NCI-H226 (cell line): Measurements from ENCODE around the gene SHC1.

Experiments used
- DNase-seq: peaks from one replicate; pipeline ENCODE4 v3.0.0-alpha.2; 2015

The SHC1 gene

DNA sequence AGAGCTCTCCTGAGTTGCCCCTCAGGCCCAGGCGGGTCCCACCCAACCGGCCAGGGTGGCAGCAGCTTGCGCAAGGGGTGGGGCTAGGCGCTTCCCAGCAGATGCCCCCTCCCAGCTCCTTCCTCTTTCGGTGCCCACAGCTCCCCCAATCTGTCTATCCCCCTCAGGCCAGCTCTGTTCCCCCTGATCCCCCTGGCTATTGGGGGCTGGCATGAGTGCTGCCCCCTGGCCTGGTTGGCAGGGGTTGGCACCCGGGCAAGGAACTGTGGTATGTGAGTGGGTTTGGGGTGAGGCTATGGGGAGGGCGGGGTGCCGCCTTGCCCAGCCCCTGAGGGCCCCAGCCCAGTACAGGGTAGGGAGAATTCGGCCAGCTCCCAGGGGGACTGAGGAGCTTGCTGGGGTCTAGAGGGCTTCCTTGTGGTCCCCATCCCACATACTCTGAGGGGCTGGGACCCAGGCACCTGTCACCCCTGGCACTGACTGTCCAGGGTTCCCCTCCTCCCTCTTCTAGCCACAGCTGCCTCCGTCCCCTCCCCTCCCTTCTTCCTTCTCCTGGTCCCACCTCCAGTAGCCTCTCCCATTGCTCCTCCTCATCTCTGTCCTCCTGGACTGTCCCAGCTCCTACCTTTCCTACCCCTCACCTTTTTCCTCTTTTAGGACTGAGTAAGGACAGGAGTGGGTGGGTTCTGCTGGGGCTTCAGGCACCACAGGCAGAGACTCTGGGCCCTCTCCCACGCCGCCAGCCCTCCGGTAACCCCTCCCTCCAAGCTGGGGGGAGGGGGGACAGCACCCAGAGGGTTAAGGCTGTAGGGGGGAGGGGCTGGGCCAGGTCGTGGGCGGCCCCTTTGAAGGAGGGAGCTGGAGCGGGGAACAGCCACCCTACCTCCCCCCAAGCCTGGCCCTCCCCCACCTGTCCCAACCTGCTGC, 37.7 kb upstream of the SHC1 start:
- no peak for DNase-seq

GRCh38 chr1:155007251-155007828, 36.8 kb upstream of the SHC1 start:
- no peak for DNase-seq

DNA sequence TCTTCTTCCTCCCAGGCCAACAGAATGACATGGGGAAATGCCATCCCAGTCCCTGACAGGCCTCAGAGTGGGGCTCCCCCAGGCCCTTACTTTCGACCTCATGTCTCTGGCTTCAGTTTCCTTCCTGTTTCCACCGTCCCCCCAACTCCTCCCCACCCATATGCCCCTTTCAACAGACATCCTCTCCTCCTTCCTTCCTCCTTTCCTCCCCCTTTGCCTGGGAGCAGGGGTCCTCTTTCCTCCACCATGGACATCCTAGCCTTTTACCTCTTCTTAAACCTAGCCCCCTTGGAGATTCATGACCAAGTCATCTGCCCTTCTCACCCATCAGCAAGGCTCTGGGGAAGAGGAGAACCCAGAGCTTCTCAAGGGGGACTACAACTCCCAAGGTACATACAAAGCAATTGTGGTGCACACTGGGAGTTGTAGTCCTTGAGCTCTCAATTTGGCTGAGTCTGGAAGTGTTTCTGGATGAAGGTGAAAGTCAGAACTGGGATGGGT, 36.1 kb upstream of the SHC1 start:
- DNase-seq: no peak

DNA sequence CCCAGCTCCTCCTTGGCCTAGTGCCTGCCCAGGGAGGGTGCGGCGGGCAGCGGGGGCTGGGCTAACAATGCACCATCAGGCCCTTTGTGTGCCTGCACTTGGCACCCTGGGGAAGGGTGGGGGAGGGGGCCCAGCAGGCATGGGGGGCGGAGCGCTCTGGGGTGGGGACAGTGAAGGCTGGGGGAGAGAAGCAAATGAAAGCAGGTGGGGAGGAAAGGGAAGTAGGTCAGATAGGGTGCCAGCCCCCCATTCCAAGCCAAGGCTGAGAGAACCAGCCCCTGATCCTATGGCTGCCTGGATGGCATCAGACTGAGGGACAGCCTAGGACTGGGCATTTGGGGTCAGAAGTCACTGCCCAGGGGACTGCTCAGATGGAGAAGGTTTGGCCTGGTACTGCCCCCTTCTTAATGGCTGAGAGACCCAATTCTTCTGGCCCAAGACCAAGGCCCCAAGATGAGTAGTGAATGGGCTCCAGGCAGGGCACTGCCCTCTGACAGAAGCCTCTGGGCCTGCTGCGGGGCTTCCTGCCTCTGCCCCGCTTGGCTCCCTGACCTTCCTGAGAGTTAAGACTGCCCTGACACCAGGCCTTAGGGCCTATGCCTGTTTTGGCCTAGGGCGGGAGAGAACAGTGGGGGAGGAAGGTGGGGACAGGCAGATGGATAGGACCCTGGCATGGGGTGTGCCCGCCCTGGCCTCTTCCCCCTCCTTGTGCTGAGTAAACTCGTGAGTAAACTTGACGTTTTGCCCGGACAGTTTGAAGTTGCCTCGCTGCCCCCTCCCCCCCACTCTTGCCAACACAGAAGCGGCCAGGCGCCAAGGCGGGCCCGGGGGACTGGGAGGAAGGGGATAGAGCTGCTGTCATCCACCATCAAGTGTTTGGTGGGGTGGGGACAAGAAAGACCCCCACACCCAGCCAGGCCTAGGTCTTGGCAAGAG, 34.8 kb upstream of the SHC1 start:
- no peak for DNase-seq

DNA sequence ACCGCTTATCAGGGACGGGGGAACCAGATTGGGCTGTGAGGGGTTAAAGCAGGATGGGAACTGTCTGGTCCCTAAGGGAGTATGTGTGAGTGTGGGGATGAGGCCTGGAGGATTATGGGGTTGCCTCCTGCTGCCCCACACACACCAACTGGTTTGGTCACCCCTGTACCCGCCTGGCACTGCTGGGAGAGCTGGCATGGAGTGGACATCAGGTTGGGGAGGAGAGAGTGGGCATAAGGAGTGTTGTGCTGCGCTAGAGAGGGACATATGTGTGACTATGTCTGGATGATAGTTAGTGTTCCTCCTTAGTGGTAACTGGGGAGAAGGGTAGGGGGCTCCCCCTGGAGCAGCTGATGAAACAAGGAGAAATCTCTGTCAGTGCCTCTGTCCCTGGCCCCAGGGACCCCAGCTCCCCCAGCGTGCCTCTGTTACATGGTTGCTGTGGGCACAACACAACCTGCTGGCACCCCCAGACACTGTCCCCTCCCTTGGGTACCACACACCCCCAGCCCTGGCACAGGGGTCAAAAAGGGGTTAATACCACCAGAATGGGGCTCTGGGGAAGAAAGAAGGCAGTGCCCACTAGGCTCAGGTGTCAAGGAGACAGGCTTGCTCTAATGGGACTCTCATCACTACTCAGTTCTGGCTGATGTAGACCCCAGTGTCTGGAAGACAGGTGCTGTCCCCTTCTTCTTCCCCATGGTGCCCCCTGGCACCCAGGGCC, 34.0 kb upstream of the SHC1 start:
- DNase-seq: no peak

DNA sequence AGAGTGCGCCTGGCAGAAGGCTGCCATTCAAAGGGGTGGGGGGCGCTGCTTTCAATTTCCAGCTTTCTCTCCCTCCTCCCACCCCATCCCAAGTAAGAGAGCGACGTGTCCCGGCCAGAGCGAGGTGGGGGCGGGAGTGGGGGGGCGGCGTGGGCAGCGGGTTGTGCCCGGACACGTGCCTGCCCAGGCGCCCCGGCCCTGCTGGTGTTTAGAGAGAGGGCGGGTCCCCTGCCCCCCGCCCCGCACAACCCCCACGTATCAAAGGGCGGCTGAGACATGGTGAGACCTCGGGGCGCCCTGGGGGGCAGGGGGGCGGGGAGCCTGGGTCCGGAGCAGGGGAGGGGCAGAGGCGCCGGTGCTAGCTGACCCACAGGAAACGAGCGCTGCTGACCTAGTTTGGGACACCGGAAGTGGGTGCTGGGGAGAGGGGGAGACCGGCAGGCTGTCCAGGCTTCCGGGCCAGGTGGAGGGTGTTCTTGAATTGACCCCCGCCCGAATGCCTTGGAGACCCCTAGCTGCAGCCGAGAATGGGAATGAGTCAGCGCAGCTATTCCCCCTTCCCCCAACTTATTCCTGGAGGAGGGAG, 33.3 kb upstream of the SHC1 start:
- DNase-seq: peak; percentile 73

DNA sequence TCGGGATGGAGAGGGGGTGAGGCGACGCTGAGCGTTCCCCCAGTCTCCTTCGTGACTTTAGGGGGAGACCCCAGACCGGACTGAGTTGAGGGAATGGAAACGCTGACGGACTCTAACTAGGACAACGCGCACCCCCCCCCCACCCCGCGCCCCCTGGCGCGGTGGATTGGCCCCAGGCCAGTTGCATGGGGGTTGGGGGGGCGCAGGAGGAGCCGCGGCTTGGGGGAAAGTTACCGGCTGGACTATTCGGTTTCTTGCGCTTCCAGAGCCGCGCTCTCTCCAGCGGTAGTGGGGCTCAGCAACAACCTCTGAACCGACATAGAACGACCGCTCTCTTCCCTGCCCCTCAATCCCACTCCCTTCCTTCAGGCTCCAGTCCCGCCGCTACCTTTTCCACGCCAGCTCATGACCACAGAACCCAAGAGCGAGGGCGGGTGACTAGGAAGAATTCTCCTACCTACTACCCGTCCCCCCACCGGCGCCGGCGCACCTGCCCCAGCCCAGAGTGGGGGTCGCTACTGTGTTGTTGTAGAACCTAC, 32.7 kb upstream of the SHC1 start:
- no peak for DNase-seq

- no peak for DNase-seq
Measured at GRCh38 chr1:155002464-155003226, 32.1 kb upstream of the SHC1 start, which contains the start of gene ZBTB7B. Gene ZBTB7B, plus strand, starts transcription at chr1:155002802. Its CDS starts 11,859 bp downstream, at chr1:155014661.

DNA sequence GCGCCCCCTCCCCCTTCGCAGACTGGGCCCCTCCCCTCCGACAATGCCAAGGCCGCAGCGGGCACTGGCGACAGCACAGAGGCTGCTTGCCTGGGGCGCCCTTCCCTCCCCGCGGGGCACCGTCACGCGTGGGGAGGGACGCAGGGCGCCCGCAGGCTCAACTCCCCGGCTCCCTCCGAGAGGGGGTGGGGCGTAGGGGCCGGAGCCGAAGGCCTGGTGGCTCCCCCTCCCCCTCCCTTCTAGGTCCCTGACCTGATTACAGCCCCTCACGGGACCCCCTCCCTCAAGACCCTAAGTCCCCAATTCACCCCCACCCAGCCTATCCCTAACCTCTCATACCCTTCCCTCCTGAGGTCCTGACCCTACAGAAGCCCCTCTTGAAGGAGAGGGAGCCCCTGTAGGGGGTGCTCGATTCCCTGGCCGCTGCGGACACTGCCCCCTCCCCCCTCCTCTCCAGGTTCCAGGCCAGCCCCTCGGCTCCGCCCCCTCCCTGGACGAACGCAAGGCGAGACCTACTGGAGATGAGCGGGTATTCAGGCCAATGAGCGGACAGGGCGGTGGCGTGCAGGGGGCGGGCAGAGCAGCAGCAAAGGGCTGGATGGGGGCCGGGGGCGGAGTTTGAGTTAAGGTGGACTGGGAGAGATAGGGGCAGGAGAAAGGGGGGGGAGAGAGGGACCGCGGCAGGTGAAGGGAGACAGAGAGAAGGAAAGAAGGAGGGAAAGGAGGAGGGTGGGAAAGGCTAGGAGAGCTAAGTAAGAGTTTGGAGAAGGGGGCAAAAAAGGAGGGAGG, 31.3 kb upstream of the SHC1 start:
- DNase-seq: peak; percentile 98

DNA sequence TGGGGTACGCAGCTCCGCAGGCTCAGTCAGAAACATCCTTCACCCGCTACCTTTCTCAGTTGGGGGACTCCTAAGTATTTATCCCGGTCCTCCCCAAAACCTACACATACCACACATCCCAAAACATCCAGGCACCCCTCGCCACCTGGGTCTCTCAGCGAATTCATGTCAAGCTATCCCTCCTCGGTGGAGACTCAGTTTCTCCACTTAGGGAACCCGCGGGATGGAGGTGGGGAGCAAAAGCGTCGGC, 30.8 kb upstream of the SHC1 start:
- DNase-seq: no peak

DNA sequence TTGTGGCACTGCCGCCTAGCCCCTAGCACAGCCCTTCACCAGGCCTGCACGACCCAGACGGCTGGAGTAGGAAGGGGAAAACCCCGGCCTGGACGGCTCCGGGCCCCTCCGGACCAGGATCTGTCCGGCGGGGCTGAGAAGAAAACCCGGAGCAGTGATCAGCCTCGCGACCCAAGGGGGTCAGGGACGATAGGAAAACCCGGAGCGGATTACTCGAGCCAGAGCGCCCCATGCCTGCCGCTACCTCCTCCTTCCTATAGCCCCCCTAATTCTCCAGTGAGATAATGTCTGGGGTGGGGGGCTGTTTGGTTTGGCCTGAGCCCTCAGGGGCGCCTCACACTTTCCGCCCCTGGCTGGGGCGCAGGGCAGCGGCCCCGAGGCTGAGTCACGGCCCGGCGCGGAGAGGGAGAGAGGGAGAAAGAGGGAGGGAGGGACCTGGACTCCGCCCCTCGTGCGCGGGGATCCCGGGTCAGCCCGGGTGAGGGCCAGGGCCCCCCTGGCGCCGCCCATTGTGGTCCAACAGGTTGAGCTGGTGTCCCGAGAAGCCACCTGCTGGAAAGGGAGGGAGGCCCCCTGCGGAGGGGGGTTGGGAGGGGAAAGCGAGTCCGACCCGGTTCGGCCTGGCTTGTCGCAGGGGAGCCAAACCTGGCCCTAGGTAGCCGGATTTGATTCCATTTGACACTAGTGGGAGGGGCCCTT, 30.3 kb upstream of the SHC1 start:
- DNase-seq: peak; percentile 92

GRCh38 chr1:155000411-155000725, 29.8 kb upstream of the SHC1 start:
- no peak for DNase-seq

DNA sequence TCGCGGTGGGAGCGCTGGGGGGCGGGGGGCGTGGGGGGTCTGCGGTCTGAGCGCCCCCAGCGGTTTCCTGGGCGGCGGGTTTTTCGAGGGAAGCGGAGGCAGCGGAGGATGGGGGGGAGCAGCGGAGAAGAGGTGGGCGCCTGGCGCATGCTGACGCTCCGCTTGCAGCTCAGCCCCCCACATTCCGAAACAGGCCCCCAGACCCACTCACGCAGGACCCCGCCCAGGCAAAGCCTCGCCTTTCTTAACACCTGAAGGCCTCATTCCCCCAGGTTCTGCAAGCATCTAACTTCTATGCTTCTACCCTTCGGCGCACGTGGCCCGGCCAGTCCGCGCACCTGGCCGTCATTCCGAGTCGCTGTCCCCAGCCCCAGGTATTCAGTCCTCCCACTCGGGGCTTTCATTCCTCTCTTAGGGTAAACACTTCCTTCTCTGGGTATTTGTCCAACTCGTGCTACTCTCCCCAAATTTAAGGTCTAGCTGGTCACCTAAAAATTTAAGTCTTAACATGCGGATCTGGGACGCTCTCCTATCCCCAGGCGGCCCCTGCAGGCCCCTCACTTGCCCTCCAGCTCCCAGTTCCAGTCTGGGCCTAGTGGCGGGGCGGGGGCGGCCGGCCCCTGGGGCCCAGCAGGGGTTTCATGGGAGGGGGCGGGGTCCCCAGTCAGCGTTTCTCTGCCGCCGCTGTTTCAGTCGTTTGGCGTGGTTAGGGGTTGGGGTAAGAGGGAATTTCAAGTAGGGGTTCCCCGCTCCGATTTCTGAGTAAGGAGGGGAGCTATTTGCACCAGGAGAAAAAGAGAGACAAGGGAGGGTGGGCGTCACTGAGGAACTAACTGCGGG, 29.2 kb upstream of the SHC1 start:
- no peak for DNase-seq

DNA sequence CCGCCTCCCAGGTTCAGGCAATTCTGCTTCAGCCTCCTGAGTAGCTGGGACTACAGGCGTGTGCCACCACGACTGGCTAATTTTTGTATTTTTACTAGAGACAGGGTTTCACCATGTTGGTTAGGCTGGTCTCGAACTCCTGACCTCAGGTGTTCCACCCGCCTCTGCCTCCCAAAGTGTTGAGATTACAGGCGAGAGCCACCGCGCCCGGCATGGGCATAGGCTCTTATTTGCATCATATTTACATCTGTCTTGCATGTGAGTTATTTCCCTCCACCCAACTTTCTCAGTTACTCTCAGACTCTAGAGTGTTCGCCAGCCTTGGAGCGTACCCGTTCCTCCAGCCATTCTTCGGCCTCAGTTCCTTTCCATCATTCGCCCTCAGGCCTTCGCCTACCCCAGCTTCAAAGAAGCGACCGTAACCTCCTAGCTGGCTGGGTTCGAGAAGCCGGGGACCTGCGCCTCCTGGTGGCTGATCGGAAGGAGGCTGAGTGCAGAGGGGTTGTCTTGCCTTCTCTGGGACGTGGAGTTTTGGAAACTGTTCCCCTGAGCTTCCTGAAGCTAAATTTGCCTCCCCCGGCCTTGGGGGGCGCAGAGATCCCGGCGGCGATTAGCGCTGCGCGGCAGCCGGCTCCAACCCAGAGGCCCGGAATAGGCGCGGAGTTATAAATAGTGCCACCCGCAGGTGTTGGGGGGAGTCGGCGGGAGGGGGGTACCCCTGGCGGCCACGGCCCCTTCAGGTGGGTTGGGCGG, 28.4 kb upstream of the SHC1 start:
- peak; percentile 39 for DNase-seq

- DNase-seq: no peak
Measured at GRCh38 chr1:154998201-154998780, 27.7 kb upstream of the SHC1 start.

- DNase-seq: no peak
Measured at GRCh38 chr1:154996966-154997701, 26.6 kb upstream of the SHC1 start.
